IPS-15b (cell line): ENCODE results near the gene FBXO38.

ENCODE experiments used
- H3K27me3 ChIP-seq: one replicate; pipeline ENCODE4 v1.6.1; 2013; ENCODE audit warnings: low read length; ENCODE audit not compliant: control insufficient read depth, insufficient read depth
- H3K36me3 ChIP-seq: one replicate; pipeline ENCODE4 v1.6.1; 2013; ENCODE audit warnings: low read length; ENCODE audit not compliant: control insufficient read depth, insufficient read depth
- H3K4me1 ChIP-seq: one replicate; pipeline ENCODE4 v1.6.1; 2013; ENCODE audit warnings: mild to moderate bottlenecking, low read length; ENCODE audit not compliant: control insufficient read depth, insufficient read depth
- H3K4me3 ChIP-seq: one replicate; pipeline ENCODE4 v1.5.1; 2013; ENCODE audit warnings: low read depth, low read length
- H3K9ac ChIP-seq: one replicate; pipeline ENCODE4 v1.6.1; 2013; ENCODE audit warnings: low read depth, mild to moderate bottlenecking, low read length
- H3K9me3 ChIP-seq: one replicate; pipeline ENCODE4 v1.6.1; 2013; ENCODE audit warnings: mild to moderate bottlenecking, low read length; ENCODE audit not compliant: control insufficient read depth, insufficient read depth

Gene FBXO38

DNA sequence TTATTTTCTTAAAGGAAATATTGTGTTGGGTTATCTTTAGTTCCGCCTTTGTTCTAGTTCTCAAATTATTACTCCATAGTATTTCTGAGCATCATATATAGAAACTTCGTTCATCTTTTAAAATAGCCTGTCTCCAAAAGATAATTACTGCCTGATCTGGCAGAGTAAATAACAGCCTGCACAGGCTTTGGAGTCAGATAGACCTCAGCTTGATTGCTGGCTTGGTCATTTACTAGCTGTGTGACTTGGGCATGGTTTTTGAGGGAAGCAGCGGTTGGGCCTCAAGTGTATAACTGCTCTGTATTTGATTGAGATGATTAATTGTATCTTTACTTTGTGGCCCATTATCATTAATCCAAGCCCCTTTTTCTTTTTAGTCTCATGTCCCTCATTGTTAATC is 50.1 kb downstream of the FBXO38 start:
- H3K9me3 ChIP-seq, result no peaks in the 10 kb centered on the region
- peaks cover under 1% of the 10 kb centered on the region for H3K36me3 ChIP-seq
- no peaks in the 10 kb centered on the region for H3K4me1 ChIP-seq

GRCh38 chr5:148436029-148436428 is 52.3 kb downstream of the FBXO38 start:
- H3K4me3 ChIP-seq, result no peak overlapping the region
- H3K27me3 ChIP-seq, result no peaks in the 10 kb centered on the region
- no peak overlapping the region for H3K9ac ChIP-seq
- H3K9me3 ChIP-seq, result no peaks in the 10 kb centered on the region
- H3K36me3 ChIP-seq, result peaks cover 10% of the 10 kb centered on the region
- no peaks in the 10 kb centered on the region for H3K4me1 ChIP-seq

More for the DNA sequence above, 50.1 kb downstream of the FBXO38 start:
- H3K4me3 ChIP-seq, result no peak overlapping the region
- no peak overlapping the region for H3K9ac ChIP-seq
- no peaks in the 10 kb centered on the region for H3K27me3 ChIP-seq

GRCh38 chr5:148437249-148437648 is 53.5 kb downstream of the FBXO38 start:
- peaks cover 11% of the 10 kb centered on the region for H3K36me3 ChIP-seq
- H3K27me3 ChIP-seq, result no peaks in the 10 kb centered on the region
- no peak overlapping the region for H3K9ac ChIP-seq
- H3K4me1 ChIP-seq, result no peaks in the 10 kb centered on the region
- no peak overlapping the region for H3K4me3 ChIP-seq
- no peaks in the 10 kb centered on the region for H3K9me3 ChIP-seq

- Histone ChIP-seq H3K9me3 (no peaks in the 10 kb centered on the region), H3K4me1 (no peaks in the 10 kb centered on the region), H3K36me3 (peaks cover 11% of the 10 kb centered on the region), H3K9ac (no peak overlapping the region), H3K4me3 (no peak overlapping the region), H3K27me3 (no peaks in the 10 kb centered on the region)
Observed at GRCh38 chr5:148438933-148439332, 55.2 kb downstream of the FBXO38 start.

- H3K27me3 ChIP-seq, result no peaks in the 10 kb centered on the region
- no peak overlapping the region for H3K4me3 ChIP-seq
- peaks cover 11% of the 10 kb centered on the region for H3K36me3 ChIP-seq
- no peak overlapping the region for H3K9ac ChIP-seq
- no peaks in the 10 kb centered on the region for H3K9me3 ChIP-seq
- H3K4me1 ChIP-seq, result no peaks in the 10 kb centered on the region
Observed at GRCh38 chr5:148443241-148443640, 59.5 kb downstream of the FBXO38 start.

GRCh38 chr5:148443998-148444397 is 60.2 kb downstream of the FBXO38 start:
- H3K36me3 ChIP-seq, result peaks cover 8% of the 10 kb centered on the region

GRCh38 chr5:148445578-148445977 is 61.8 kb downstream of the FBXO38 start:
- H3K4me1 ChIP-seq, result no peaks in the 10 kb centered on the region
- H3K9me3 ChIP-seq, result no peaks in the 10 kb centered on the region
- peaks cover 3% of the 10 kb centered on the region for H3K36me3 ChIP-seq
- no peak overlapping the region for H3K4me3 ChIP-seq
- H3K9ac ChIP-seq, result no peak overlapping the region
- H3K27me3 ChIP-seq, result no peaks in the 10 kb centered on the region

More at GRCh38 chr5:148443998-148444397, 60.2 kb downstream of the FBXO38 start:
- no peaks in the 10 kb centered on the region for H3K4me1 ChIP-seq
- H3K9me3 ChIP-seq, result no peaks in the 10 kb centered on the region
- no peaks in the 10 kb centered on the region for H3K27me3 ChIP-seq
- H3K4me3 ChIP-seq, result no peak overlapping the region
- no peak overlapping the region for H3K9ac ChIP-seq

- H3K9ac ChIP-seq, result no peak overlapping the region
- no peaks in the 10 kb centered on the region for H3K27me3 ChIP-seq
- H3K4me3 ChIP-seq, result no peak overlapping the region
Observed at GRCh38 chr5:148446611-148447010, 62.9 kb downstream of the FBXO38 start.

DNA sequence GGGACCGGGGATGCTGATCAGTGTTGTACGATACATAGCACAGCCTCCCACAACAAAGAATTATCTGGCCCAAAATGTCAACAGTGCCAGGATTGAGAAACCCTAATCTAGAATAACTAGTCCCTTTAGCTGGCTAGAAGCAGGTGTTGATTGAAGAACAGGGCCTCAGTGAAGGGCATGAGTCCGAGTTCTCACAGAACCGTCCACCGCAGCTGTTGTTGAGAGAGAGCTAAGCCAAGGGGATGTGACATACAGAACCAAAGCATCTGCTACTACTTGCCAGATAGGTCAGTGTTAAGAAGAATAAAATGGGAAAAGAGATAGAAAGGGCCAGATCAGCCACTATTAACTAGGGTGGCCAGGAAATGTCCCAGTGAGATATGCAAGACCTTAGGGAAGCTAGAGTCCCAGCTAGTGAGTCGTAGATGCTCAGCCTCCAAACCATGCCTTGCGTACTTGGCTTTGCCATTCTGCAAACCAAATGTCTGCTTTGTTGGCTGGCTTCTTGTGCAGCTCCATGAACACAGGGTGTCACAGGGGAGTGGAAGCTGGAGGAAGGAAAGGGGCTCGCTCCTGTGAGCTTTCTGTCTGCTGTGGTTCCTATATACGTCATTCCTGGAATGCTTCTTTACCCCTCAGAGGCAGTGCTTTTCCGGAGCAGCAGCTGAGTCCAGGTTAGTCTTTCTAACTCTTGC is 68.9 kb downstream of the FBXO38 start:
- Histone ChIP-seq H3K36me3 (no peaks in the 10 kb centered on the region), H3K4me3 (no peak overlapping the region), H3K27me3 (no peaks in the 10 kb centered on the region), H3K9ac (no peak overlapping the region), H3K9me3 (no peaks in the 10 kb centered on the region), H3K4me1 (peaks cover 12% of the 10 kb centered on the region)

More at GRCh38 chr5:148446611-148447010, 62.9 kb downstream of the FBXO38 start:
- H3K4me1 ChIP-seq, result no peaks in the 10 kb centered on the region
- no peaks in the 10 kb centered on the region for H3K9me3 ChIP-seq
- H3K36me3 ChIP-seq, result no peaks in the 10 kb centered on the region

DNA sequence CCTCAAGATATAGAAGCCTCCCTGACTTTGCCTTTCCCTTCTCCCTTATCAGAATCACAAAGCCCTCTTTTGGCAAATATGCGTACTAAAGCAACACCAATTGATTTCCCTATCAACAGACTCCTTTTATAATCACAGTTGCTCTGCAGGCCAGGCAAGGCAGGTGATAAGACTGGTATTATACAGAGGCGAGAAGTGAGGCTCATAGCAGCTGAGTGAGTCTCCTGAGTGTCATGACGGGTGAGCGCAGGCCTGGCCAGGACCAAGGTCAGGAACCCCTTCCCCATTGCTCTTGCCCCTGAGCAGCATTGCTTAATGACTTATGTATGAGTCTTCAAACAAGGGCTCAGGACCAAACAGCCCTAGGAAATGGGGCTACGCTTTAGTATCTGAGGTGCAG is 70.8 kb downstream of the FBXO38 start:
- Histone ChIP-seq H3K9me3 (no peaks in the 10 kb centered on the region), H3K4me3 (no peak overlapping the region), H3K4me1 (peaks cover 12% of the 10 kb centered on the region), H3K36me3 (no peaks in the 10 kb centered on the region), H3K9ac (no peak overlapping the region), H3K27me3 (no peaks in the 10 kb centered on the region)

DNA sequence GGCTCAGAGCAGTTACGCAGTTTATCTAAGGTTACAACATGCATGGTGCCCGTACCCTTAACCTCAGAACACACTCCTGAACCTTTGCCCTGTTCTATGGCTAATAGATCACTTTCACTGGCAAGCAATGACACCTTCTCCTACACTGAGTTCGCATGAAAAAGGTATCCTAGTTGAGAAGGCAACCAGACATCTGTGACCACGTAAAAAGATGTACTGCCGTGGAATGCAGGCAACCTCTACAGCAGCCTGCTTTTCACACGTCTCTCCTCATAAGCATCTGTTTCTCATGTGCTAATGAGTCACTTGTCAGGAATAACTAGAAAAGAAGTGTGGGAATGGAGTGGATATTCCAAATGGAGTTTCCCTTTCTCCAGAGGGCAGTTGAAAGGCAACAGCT is 71.4 kb downstream of the FBXO38 start:
- H3K27me3 ChIP-seq, result no peaks in the 10 kb centered on the region
- no peaks in the 10 kb centered on the region for H3K36me3 ChIP-seq
- peak overlapping the region; percentile 4 for H3K9ac ChIP-seq
- no peaks in the 10 kb centered on the region for H3K9me3 ChIP-seq
- H3K4me1 ChIP-seq, result peaks cover 12% of the 10 kb centered on the region
- no peak overlapping the region for H3K4me3 ChIP-seq

DNA sequence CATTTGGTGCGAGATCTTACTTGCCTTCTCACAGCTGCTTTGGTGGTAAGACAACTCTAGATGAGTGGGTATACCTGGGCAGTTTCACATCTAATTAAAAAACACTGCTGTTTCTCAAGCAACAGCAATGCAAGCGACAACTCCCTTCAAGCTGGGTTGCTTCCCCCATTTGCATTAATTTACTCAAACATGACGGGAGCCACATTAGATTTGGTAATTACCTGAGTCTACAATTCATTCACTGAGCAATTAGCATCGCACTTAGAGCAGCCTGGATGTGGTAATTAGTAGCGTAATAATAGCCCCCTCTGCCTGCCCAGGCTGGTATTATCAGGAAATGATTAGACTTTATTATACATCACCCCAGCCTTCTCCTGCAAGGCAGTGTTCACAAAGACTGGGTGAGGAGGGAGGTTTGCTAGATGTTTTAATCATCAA is 73.4 kb downstream of the FBXO38 start:
- H3K36me3 ChIP-seq, result no peaks in the 10 kb centered on the region
- H3K9ac ChIP-seq, result no peak overlapping the region
- no peaks in the 10 kb centered on the region for H3K27me3 ChIP-seq
- no peak overlapping the region for H3K4me3 ChIP-seq
- no peaks in the 10 kb centered on the region for H3K9me3 ChIP-seq
- peaks cover 12% of the 10 kb centered on the region for H3K4me1 ChIP-seq
